GM21737 (cell line): Measurements from ENCODE around the gene IGF1R.

Experiments
- ATAC-seq: cut with Tn5 transposase; IDR thresholded peaks from one replicate; pipeline ENCODE4 v1.9.1; 2021; ENCODE audit warnings: mild to moderate bottlenecking, moderate library complexity; ENCODE audit not compliant: unreplicated experiment

The IGF1R gene

DNA sequence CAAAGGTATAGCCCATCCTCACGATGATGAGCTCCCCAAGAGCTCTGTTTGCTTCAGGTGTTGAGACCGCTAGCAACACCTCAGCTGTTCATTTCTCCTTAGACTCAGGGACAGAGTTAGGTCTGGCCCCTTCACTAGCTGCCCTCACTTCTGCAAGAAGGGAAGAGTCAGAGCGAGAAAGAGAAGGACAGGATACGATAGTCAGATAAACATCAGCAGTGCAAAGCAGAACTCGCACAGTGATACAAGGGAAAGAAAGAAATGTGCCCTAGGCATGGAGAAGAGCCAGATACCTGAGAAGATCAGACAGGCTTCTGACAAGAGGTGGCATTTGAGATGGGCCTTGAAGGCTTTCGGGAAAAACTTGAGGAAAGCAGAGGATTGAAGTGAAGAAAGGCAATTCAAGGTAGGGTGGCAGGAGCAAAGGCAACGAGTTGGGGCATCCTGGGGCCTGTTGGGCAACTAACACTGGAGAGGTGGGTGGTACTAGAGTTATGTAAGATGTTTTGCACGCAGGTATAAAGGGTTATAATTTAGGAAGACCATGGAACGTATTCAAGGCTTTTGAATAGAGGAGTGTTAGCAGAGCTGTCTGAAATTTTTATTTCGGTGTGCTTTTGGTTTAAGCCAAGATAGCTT is 253.2 kb downstream of the IGF1R start:
- ATAC-seq: no peak

DNA sequence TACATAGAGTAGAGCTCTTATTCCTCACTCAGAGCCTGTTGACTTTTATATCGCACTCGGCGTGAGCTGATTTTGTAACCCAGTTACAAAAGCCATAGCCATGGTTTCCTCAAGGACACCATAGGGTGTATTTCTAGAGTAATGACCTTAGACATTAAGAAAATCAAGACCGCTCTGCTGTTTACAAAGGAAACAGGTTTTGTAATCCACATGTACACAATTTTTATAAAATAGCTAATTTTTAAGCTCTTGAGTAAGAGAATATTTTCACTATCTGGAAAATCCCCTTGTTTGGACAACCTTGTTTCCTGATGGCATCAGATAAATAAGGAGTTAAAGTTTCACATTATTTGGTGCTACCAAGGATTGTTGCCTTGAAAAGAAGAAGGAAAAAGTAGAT is 254.6 kb downstream of the IGF1R start:
- ATAC-seq: no peak

DNA sequence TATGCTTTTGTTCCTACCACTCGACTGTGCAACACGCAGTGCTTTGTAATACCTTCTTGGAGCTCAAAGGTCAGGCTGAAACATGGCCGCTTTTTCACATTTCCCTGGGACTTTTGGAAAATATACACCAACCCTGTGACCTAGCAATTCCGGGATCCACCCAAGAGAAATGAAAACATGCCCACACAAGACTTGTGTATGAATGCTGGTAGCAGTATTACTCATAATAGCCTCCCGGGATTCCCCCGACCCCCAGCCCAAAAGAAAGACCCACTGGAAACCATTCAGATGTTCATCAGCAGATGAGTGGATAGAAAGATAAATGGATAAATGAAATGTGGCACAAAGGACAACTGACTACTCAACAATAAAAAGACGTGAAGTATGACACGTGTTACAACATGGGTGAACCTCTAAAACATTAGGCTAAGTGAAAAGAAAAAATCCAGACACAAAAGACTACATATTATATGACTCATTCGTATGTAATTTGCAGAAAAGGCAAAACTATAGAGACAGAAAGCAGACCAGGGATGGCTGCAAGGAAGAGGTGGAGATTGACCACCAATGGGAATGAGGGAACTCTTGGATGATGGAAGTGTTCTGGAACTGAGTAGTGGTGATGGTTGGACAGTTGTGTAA is 255.2 kb downstream of the IGF1R start:
- no peak for ATAC-seq

DNA sequence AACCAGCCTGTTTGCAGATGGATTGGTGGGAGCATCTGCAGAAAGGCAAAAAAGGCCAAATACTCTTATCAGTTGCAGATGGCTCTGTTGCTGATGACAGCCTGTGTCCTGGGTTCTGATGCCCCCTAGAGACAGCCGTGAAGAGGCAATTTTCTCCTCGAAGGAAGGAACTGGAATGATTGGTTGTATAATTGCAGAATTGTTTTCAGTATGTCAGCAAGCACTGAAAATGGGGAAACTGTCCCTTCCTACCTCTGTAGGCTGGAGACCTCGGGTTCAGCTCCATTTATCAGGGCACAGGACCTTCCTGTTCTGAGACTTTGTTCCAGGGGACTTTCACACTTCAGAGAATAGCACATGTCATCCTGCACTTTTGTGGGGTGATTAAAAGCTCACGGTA is 256.2 kb downstream of the IGF1R start:
- ATAC-seq: no peak

DNA sequence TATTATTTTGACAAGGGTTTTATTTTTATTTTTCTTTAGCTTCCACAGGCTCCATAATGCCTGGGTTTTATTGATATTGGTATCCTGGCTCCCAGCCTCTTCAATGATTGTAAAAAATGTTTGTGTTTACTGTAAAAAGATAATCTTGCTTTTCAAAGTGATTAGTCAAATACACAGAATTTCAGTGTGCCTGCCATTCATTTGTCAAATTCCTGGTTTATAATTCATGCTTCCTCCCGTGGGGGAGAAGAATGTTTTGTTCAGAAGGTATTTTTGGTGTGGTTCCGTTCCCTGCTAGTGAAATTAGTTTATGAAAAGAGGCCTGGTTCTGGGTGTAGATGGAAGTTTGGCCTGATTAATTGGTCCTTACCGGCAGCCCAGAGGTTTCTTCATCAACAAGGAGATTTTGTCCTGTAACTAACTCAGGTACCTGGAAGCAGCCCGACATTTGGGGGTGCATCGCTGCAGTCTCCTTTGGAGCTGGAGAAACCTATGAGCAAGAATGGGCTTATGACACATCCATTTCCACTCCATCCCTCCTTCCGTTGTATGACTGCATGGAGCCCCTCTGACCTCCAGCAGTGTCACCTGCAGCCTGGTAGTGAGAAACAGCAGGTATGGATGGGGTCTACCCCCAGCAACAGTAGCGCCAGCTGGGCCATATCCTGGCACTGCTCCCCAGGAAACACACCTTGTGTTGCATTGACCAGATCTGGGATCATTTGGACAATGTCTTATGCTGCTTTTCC is 257.8 kb downstream of the IGF1R start:
- ATAC-seq: no peak

DNA sequence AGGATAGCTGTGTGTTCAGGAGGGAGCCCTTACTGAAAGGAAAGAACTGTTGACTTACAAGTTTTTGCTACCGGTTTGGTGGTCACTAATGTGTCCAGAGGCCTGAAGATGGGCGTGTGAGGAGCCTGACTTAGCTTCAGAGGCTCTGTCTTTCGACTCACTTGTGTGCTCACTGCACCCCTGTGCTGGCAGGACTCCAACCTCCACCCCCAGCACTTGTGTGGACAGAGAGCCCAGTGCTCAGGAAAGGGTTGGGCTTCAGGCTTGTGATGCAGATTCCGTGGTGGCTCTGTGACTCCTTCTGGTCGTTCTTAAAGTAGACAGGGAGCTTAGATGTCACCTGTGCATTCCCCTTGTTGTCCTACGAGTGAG is 258.4 kb downstream of the IGF1R start:
- ATAC-seq: no peak

DNA sequence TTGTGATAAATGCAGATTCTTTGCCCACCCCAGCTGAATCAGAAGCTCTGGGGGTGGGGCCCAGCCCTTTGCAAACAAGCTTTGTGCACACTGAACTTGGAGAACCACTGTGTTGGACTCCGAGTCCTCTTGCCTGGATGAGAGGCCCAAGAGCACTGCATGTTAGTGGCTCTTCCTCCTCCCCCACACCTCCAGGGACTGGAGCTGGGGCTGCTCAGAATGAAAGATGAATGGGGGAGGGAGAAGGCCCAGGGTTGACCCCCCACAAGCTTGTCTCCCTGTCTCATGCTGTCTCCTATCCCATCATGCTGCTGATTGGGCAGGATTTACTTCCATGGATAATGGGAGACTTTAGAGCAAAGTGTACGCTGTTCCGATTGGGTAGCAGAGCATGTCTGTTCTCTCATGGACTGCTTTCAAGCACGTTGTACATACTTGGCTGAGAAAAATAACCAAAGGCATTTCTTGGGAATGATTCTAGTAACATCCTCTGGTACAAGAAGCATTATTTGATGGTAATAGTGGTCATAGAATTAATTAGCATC is 259.7 kb downstream of the IGF1R start:
- ATAC-seq: no peak

DNA sequence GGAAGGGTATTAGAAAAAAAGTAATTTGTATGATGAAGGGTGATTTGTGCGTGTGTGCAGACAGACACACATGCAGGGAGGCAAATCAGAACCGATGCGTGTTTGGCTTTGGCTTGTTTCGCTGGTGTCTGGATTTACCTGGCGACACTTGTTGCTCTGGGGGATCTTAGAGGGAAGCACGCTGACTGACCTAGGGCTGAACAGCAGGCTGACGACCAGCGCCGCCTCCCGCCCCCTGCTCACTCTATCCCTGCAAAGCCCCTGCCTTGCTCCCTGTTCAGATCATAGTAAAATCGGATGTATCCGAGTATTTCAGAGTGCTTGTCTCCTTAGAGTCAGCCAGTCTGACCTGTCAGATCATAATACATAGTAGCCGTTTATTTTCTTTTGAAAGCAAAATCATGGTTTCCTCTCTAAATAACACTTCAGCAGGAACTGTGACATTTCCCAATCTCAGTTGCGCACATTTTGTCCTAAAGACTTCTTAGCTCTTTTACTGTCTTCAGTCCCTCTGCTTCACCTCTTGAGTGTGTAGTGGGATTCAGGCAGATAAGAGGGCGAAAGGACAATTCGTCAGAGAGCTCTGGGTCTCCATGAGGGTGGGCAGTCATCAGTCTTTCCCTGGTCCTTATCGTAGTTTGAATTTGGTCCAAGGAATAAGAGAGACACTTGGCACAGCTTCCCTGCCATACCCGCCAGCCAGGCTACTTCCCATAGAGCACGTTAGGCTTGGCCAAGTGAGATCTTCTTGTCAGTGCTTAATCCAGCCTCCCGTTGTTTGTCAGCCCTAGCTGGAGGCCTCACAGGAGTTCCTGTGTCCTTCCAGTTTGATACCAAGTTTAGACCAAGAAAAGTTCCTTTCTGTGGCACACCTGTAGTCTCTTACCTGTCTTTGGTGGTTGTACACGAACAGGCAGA is 261.9 kb downstream of the IGF1R start:
- no peak for ATAC-seq

DNA sequence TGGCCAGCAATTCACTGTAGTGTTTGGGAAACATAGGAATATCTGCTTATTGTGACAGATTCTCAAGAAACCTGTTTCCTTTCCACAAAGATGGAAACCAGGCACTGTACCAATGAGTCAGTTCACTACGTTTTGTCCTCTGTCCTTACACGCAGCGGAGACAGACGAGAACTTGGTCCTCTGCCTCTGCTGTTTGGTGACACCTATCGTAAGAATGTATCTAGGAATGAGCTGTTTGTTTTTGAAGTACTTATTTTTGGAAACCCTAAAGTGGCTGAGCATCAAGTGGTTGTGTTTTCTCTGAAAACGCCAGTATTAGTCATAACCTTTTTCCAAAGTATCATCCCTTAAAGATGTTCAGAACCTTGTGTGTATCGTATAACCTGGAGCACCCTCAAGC is 266.3 kb downstream of the IGF1R start:
- no peak for ATAC-seq

DNA sequence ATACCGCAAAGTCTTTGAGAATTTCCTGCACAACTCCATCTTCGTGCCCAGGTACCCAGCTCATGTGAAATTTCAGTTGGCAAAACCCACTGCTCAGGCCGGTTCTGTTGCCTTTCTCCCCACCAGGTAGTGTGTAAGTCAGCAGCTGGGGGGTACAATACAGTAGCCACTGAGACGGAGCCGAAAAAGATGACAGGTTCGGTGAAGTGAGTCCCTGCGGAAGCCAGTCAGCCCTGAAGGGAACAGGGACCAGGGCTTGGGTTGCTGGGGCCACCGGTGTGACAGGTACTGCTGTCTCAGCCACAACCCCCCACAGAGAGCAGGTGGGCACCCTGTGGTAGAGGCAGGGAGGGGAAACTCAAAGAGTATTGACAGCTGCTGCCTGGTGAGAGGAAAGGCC is 268.5 kb downstream of the IGF1R start:
- ATAC-seq: no peak

DNA sequence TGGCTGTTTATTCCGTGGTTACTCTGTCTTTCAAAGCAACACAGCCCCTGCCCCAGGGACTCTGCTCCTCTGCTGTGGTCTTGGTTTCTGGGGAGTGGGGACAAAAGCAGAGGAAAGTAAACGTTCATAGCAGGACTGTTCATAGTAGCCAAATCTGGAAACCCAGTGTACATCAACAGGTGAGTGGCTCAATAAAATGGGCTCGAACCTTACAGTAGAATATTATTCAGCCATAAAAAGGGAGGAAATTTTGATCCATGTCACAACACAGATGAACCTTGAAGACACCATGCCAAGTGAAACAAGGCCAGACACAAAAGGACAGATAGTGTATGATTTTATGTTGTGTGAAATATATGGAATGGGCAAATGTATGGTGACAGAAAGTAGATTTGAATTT is 269.1 kb downstream of the IGF1R start:
- ATAC-seq: no peak

DNA sequence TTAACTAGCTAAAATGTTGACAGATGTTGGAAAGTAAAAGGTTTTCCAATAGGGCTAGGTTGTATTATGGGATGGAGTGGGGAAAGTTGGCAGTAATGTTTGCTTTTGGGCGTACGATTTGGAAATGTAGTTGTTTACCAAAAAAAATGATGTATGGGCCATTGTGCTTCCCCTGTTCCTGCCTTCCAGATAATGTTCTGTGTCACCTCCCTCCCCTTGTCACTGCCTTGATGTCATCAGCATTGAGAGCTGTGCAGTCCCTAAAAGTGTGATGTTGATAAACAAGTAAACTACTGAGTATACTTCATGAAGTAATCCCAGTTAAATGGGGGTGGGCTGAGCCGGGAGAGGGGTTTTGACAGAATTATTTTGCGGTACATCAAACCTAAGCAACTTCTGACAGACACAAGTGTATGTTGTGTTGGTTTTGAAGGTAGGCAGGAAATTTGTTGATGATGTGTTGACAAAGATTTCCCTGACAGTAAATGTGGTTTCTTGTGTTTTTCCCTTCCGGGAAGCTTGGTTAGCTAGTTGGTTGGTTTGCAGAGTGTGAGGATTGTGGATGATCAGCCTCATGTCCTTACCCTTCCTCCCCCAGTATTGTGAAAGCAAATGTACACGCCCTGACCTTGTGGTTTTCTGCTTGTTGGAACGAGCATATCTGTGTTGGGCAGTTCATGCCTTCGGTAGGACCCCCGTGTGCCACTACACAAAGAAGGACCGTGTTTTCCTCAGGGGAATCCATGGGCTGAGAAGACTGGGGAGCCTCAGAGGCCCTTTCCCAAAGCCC is 271.9 kb downstream of the IGF1R start:
- ATAC-seq: no peak

DNA sequence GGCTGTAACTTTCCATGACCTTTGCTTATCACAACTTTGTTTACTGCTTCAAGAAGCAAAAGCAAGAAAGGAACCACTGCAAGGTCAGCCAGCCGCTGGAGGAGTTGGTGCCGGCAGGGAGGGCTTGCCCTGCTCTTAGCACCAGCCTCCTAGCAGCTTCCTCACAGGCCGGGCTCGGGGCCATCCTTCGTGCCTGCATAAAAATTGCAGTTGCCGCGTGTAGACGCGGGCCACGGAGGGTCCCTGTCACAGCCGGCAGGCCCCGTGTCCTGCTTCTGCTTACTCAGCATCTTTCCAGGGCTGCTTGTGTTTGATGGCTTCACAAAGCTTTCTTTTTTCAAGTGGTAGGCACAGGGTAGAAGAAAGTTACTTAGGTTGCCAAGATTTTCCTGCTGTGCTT is 274.8 kb downstream of the IGF1R start:
- no peak for ATAC-seq

DNA sequence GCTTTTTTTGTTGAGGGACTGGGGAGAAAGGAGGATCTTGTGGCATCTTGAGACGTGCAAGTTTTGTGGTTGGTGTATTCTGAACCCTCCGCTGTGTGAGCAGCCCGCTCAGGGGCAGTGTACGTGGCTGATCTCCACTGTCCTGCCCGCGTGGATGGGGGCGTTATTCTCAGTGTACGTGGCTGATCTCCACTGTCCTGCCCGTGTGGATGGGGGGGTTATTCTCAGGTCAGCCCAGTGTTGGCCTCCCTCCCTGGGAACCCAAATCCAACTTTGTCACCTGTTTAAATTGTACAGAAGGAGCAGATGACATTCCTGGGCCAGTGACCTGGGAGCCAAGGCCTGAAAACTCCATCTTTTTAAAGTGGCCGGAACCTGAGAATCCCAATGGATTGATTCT is 275.2 kb downstream of the IGF1R start:
- ATAC-seq: no peak

DNA sequence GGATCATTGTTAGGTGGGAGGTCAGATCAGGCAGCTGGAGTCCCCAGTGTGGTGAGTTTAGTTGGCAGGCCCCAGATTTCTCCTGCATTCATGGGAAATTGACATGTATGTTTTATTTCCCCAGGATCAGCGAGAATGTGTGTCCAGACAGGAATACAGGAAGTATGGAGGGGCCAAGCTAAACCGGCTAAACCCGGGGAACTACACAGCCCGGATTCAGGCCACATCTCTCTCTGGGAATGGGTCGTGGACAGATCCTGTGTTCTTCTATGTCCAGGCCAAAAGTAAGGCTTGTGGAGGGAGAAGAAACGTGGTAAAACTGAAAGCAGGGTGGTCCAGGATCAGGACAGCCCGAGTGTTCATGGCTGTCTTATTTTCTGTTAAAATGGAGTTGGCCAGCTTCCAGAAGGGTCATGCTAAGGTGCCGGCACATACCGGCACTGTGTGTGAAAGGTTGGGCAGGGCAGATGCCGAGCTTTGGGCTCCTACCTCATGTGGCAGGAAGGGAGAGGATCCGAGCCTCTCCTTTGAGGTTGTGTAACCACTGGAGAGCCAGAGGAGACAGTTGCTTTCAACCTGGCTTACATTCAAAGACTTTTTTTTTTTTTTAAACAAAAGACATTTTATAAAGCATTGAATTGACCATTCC is 276.2 kb downstream of the IGF1R start:
- ATAC-seq: no peak

DNA sequence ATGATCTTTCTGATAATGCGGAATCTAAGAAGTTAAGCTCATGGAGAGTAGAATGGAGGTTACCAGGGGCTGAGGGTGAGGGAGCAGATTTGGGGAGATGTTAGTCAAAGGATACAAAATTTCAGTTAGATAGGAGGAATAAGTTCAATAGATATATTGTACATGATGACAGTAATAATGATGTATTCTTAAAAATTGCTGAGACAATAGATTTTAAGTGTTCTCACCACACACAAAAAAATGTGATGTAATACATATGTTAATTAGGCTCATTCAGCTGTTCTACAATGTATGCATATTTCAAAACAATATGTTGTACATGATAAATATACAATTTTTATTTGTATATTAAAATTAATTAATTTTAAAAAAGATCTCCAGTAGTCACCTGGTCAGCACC is 277.9 kb downstream of the IGF1R start:
- no peak for ATAC-seq

DNA sequence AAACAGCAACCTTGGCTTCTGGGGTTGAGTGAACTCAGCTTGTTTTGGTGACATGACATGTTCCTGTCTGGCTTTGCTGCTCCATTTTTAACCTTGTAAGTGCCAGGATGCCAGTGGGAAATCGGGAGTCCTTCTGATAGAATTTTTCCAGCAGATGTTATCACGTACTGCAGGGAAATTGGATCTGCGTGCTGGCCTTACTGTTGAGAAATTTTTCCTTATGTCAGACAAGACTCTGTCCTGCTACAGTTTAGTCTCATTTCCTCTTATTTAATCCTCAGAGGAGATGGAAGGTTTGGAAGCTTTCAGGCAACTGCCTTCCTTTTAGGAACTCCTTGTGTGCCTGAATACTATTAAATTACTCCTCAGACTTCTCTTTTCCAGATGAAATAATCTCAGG is 278.7 kb downstream of the IGF1R start:
- no peak for ATAC-seq

DNA sequence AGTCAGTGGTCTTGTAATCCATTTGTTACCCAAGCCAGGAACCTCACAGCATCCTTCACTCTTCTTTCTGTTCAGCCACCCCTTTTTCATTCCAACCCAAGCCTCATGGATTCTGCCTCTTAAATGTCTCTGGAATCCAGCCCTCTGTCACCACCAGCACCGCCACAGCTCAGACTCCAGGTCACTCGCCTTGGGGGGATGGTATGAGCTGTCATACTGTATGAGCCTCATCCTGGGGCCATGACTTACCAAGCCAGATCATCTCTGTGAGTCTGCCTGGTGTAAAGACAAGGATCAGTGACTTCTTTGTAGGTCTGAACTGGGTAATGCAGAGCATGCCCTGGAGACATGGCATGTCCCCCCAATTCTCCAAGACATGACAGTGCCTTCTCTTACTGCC is 279.7 kb downstream of the IGF1R start:
- ATAC-seq: no peak

DNA sequence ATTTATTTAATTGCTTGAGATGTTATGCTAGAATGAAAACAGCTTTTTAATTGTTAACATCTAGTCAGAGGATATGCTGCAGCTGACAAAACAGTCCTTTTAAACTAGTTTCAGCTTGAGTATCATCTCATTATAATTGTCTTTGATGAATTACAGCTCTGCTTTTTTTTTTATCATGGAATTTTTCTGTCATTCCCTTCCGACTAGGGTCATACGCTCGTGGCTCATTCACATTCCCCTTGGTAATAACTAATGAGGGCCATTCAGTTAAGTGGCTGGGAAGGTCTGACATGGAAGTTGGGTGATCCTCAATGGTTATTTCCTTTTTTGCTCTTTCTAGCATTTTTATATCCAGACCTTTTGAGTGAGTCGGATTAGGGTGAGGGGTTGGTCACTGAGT is 282.2 kb downstream of the IGF1R start:
- no peak for ATAC-seq

DNA sequence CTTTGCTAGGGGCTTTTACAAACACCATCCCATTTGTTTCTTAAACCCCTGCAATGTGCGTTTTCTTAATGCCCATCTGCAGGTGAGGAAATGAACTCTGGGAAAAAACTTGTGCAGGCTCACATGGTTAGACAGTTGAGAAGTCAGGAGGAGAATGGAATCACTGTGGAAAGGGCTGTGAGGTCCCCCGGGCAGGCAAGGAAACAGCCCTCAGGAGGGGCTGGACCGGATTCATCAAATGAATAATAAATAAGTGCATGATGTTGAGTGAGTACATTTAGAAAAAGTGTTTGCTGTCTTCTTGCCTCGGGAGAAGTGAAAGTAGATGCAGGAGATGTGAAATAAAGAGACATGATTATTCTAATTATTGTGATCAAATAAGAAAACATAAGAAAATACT is 282.7 kb downstream of the IGF1R start:
- no peak for ATAC-seq
